PFSK-1 (cell line): ENCODE measurements around the gene TMC8.

Experiments used
- FOXP2 ChIP-seq: optimal IDR thresholded peaks from 2 replicates; pipeline ENCODE3; 2011; ENCODE audit warnings: borderline replicate concordance, control low read depth, inconsistent platforms; ENCODE audit not compliant: insufficient read depth; ENCODE audit errors: extremely low read length, extremely low read depth
- POLR2AphosphoS5 ChIP-seq: IDR thresholded peaks from 2 replicates; pipeline ENCODE4 v1.6.1; 2012; ENCODE audit warnings: low read depth, mild to moderate bottlenecking, control low read depth, low read length, moderate library complexity
- REST ChIP-seq, 2 experiments: IDR thresholded peaks; 2 replicates each; pipeline versions ENCODE4 v1.6.1 to v1.8.0; 2011 to 2012; ENCODE audit warnings: low read depth in 2 of 2, low read length in 2 of 2, control low read depth in 1 of 2, inconsistent platforms in 1 of 2, mild to moderate bottlenecking in 1 of 2, moderate library complexity in 1 of 2; ENCODE audit not compliant: insufficient read depth in 1 of 2
- SIN3A ChIP-seq: IDR thresholded peaks from 2 replicates; pipeline ENCODE4 v1.6.1; 2012; ENCODE audit warnings: mild to moderate bottlenecking, low read length, moderate library complexity, borderline replicate concordance; ENCODE audit not compliant: insufficient read depth
- TAF1 ChIP-seq: IDR thresholded peaks from 2 replicates; pipeline ENCODE4 v1.6.1; 2012; ENCODE audit warnings: low read length, control low read depth, borderline replicate concordance; ENCODE audit not compliant: insufficient read depth

Gene TMC8

GRCh38 chr17:78184868-78185267 is 54.3 kb downstream of the TMC8 start:
- TF ChIP-seq REST (IDR thresholded peaks at IDR 0.05; ENCODE audit: insufficient read depth in 1 of 2, low read depth in 2 of 2, low read length in 2 of 2) (no peak), SIN3A (no peak), POLR2AphosphoS5 (no peak), TAF1 (no peak), FOXP2 (no peak)

DNA sequence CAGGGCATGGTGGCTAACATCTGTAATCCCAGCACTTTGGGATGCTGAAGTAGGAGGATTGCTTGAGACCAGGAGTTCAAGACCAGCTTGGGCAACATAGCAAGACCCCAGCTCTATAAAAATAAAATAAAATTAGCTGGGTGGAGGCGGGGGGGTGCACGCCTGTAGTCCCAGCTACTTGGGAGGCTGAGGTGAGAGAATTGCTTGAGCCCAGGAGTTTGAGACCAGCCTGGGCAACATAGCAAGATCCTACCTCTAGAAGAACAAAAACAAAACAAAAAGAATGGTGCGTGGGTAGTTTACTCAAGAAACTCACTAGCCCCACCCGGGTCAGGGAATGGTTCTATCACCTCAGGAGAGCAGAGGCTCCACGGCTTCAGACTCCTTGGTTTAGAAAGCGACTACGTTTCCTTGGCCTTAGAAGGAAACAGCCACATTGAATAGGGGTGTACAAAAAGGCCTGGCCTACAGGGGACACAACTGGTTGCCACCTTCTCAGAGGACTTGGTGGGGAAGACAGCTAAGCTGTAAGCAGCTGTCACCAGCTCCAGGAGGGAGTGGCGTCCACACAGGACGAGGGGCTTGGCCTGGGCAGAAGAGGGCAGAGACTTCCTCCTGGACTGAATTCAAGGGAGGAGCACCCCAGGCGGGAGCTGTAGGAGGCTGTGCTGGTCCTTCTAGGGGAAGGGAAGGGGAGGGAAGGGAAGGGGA is 55.6 kb downstream of the TMC8 start:
- no peak for TF ChIP-seq REST (IDR thresholded peaks at IDR 0.05; ENCODE audit: insufficient read depth in 1 of 2, low read depth in 2 of 2, low read length in 2 of 2)
- no peak for TF ChIP-seq FOXP2
- TF ChIP-seq SIN3A = peak; percentile 21; the same call in 1 of the 2 replicates
- TF ChIP-seq POLR2AphosphoS5 = no peak
- TF ChIP-seq TAF1 = no peak

DNA sequence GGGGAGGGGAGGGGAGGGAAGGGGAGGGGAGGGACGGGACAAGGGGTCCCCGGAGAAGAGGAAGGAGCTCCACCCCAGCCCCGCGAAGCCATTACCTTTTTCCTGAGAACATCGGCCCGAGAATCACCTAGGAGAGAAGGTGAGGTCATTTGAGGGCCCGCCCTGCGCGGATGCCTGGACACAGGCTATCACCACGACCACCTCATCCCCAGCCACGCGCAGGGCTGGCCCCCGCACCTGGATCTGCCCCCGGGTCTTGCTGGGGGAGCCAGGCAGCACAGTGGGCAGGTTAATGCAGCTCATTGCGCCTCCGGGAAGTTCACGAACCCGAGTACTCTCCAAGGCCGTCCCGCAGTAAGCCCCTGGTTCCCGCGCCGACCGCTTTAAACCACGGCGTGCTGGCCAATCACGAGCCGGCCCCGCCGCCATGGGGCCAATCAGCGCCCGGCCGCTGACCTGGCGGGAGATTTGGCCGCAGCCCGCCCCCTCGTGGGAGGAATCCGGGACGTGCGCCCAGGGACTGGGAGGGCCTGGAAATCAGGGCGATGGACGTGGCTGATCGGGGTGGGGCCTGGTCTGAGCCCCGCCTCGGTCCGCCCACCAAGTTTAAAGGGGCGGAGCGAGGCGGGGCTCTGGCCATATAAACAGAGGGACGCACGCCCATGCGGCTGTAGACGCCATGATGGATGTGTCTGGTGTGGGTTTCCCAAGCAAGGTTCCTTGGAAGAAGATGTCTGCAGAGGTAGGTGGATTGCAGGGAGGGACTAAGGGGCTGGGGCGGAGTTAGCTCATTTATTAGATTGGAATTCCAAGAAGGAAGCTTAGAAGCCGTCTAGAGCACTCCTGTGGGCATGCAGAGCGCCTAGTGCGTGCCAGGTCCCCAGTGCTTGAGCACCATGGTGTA is 56.4 kb downstream of the TMC8 start, which contains the start of the genes AFMID and TK1:
Gene AFMID, plus strand, starts transcription at position 671 of the 904 bp plus-strand sequence. Its CDS starts 9 bp downstream, at position 680.
Gene TK1, minus strand, starts transcription at position 361 of the 904 bp plus-strand sequence. Its CDS starts 58 bp downstream, at position 303.
- TF ChIP-seq REST (IDR thresholded peaks at IDR 0.05; ENCODE audit: insufficient read depth in 1 of 2, low read depth in 2 of 2, low read length in 2 of 2) = no peak
- TF ChIP-seq POLR2AphosphoS5 = peak; percentile 97
- peak; percentile 74; the same call in 1 of the 2 replicates for TF ChIP-seq SIN3A
- TF ChIP-seq FOXP2 = no peak
- peak; percentile 84; the same call in 1 of the 2 replicates for TF ChIP-seq TAF1
